ENCODE data around the gene CITED2.

The CITED2 gene

GRCh38 chr6:139344186-139344963, 30.1 kb downstream of the CITED2 start:
- H3K4me3 ChIP-seq (ENCODE audit: low read length) = no peak overlapping the region
- no peak for TF ChIP-seq CTCF (conservative IDR thresholded peaks at IDR 0.05; ENCODE audit: low read length)
- no peak for DNase-seq (ENCODE audit: low read depth)

GRCh38 chr6:139343052-139343750, 31.2 kb downstream of the CITED2 start:
- TF ChIP-seq CTCF (conservative IDR thresholded peaks at IDR 0.05; ENCODE audit: low read length) = no peak
- H3K4me3 ChIP-seq (ENCODE audit: low read length) = no peak overlapping the region
- no peak for DNase-seq (ENCODE audit: low read depth)

- no peak for DNase-seq (ENCODE audit: low read depth)
- no peak overlapping the region for H3K4me3 ChIP-seq (ENCODE audit: low read length)
- TF ChIP-seq CTCF (conservative IDR thresholded peaks at IDR 0.05; ENCODE audit: low read length) = no peak
Observed at GRCh38 chr6:139341060-139341459, 33.4 kb downstream of the CITED2 start.

GRCh38 chr6:139338795-139339194, 35.7 kb downstream of the CITED2 start:
- H3K4me3 ChIP-seq (ENCODE audit: low read length) = no peak overlapping the region
- DNase-seq (ENCODE audit: low read depth) = peak; percentile 94
- no peak for TF ChIP-seq CTCF (conservative IDR thresholded peaks at IDR 0.05; ENCODE audit: low read length)

GRCh38 chr6:139337830-139338229, 36.6 kb downstream of the CITED2 start:
- DNase-seq (ENCODE audit: low read depth) = peak; percentile 50
- H3K4me3 ChIP-seq (ENCODE audit: low read length) = no peak overlapping the region
- TF ChIP-seq CTCF (conservative IDR thresholded peaks at IDR 0.05; ENCODE audit: low read length) = no peak

- H3K4me3 ChIP-seq (ENCODE audit: low read length) = no peak overlapping the region
- TF ChIP-seq CTCF (conservative IDR thresholded peaks at IDR 0.05; ENCODE audit: low read length) = no peak
- no peak for DNase-seq (ENCODE audit: low read depth)
Observed at GRCh38 chr6:139337001-139337400, 37.4 kb downstream of the CITED2 start.

- DNase-seq (ENCODE audit: low read depth) = no peak
- no peak overlapping the region for H3K4me3 ChIP-seq (ENCODE audit: low read length)
- no peak for TF ChIP-seq CTCF (conservative IDR thresholded peaks at IDR 0.05; ENCODE audit: low read length)
Observed at GRCh38 chr6:139336488-139336887, 38.0 kb downstream of the CITED2 start.

Data from AG10803 (cell line).